HG02973 (cell line): ENCODE data around the gene DAP.
"Not testable (repeated sequence)": the region's sequence is repeated elsewhere in the genome, so short reads cannot be mapped to it uniquely, and the experiment has no call there.

Source experiments
- ATAC-seq: cut with Tn5 transposase; IDR thresholded peaks from one replicate; pipeline ENCODE4 v1.9.1; 2021; ENCODE audit warnings: moderate library complexity; ENCODE audit not compliant: unreplicated experiment

DAP gene

DNA sequence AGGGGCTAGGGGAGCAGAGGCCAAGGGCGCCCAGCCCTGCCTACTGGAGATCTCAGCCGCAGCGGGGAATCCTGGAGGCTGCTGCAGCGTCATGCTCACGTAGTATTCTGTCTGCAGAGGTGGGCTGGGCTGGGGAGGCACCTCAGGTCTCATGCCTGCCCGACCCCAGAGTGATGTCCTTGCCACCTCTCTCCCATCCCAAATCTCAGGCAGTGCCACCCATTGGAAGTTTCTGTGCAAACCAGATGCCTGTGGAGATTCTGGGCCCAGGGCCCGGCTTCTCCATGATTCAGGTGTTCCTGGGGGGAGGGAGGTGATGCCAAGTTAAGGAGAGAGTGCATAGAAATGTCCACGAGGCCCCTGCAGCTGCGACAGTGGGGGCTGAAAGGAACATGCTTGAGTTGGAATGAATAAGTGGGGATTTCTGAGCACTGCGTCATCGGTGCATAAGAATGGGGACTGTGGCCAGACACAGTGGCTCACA lies 125.1 kb downstream of the DAP start:
- ATAC-seq = no peak

DNA sequence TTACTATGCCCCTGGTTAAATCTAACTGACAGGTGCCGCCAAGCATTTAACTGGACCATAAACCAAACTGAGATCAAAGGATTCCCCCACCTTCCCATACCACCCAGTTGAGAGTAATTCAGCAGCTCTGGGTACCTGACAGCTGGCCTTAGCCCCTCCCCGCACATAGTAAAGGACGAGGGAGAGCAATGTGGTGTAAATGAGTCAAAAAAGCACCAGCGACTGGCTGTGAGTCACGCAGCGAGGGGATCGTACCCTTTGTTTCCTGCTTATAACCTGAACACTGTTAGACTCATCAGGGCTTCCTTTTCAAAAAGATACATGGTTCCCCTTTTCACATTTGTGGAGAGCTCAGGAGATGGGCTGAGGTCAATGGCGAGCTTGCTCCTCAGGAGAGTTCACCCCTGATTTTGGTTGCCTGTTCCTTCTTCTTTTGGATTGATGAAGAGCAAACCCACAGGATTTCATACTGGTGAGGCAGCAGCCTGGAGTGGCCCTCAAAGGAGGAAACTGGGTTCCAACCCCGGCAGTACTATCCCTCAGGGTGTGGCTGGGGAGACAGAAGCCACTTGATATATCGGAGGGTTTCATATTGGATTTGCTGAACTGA lies 125.7 kb downstream of the DAP start:
- ATAC-seq = peak; percentile 69

- ATAC-seq = no peak
These were observed 126.5 kb downstream of the DAP start for GRCh38 chr5:10634562-10634961.

DNA sequence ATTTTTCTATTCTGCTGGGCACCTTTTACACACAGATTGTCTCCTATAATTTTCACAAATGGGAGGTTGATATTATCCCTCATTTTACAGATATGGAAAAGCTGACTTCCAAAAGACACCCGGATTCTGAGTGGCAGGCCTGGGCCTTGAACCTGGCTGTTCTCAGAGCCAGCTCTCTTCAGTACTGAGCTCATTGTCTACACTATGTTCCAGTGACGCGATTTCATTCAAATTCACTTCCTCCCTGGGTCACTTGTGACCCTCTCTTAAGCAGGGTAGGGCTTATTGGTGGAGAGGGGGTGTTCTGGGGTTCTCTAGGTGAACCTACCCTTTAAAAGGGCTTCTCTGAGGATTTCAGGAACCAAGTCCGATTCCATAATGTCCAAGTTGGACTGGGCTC lies 127.0 kb downstream of the DAP start:
- no peak for ATAC-seq

GRCh38 chr5:10633271-10634049 lies 127.6 kb downstream of the DAP start:
- ATAC-seq = no peak

GRCh38 chr5:10632110-10632761 lies 128.8 kb downstream of the DAP start:
- ATAC-seq = peak; percentile 38

DNA sequence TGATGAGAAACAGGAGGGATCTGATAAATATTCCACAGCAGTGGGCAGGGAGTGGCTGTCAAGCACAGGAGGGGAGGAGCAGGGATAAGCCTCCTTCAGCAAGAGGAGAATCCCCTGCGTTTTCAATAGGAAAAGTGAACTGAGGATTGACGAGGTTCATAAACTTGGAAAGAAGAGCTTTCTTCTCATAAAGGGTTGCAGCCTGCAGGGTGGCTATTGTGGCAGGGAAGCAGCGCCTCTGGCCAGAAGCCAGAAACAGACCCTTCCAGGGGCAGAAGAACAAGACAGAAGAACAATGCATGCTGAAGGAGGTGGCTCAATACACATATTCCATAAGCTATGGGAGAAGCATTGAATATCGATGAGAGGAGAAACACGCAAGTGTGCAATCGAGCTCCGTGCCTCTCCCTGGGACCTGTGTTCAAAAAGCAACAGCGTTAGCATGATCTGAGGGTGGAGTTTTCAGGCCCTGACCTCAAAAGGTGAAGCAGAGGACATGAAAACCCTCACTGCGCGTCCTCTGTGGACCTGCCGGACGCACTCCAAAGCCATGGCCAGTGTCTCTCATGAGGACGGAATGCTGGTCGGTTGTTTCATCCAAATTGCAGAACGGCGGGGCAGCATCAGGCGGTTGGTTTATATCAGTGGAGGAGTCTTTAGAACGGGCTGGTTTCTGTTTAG lies 129.6 kb downstream of the DAP start:
- peak; percentile 3 for ATAC-seq

DNA sequence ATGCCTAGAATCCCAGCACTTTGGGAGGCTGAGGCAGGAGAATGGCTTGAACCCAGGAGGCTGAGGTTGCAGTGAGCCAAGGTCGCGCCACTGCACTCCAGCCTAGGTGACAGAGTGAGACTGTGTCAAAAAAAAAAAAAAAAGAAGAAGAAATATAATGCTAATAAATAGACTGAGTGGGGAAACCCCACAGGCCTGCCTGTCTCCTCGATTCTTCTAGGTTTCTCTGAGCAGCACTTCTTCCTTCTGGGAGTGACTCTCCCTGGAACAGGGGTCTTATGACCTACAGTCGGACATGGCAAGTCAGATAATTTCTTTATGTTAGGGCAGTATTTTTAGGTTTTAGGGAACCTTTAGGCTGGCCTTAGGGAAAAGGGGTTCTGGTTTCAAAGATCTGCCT lies 130.3 kb downstream of the DAP start:
- not testable (repeated sequence) for ATAC-seq

DNA sequence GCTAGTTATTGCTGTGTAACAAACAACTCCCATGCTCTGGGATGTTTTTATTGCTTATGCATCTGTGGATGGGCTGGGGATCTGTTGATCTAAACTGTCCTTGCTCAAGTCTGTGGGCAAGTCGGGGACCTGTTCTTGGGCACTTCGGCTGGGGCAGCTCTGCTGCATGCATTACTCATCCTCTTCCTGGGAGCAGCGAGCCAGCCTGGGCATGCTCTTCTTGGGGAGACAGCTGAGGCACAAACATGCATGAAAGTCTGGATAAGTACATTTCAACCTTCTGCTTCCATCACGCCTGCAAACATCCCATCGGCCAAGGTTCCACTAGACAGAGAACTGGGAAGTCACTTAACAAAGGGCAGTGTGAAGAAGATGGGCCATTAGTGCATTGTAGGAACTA lies 130.9 kb downstream of the DAP start:
- no peak for ATAC-seq

- no peak for ATAC-seq
These were observed 131.4 kb downstream of the DAP start for GRCh38 chr5:10629682-10630081.
